B cell (primary cell): ENCODE results near the gene CLDN8. TPM values are rescaled to one million over a fixed set of nuclear protein-coding genes. Genes with fewer than 3 reads are reported as not detected.

Experiments used
- ATAC-seq: fragments of 200-7000 bp; cut with Tn5 transposase; one replicate; pipeline ENCODE4 v1.10.0; 2021; ENCODE audit warnings: low read depth, mild to moderate bottlenecking, moderate number of reproducible peaks, moderate library complexity
- CTCF ChIA-PET: fragments of 350-600 bp; sonication (Branson Sonifier 250); formaldehyde crosslinking; loops from one replicate; lab custom pipeline; 2021; ENCODE audit warnings: antibody characterized with exemption, inconsistent platforms; lab: Charles Lee
- POLR2A ChIA-PET: fragments of 350-600 bp; sonication (Branson Sonifier 250); formaldehyde crosslinking; loops from one replicate; lab custom pipeline; 2021; ENCODE audit warnings: antibody characterized with exemption; lab: Charles Lee
- DNase-seq: peaks from one replicate; pipeline ENCODE4 v3.0.0; 2013
- H2AFZ ChIP-seq: 2 replicates; pipeline ENCODE4 v1.6.1; 2012; ENCODE audit warnings: mild to moderate bottlenecking, low read depth, low read length; ENCODE audit not compliant: insufficient read depth, poor library complexity, severe bottlenecking
- H3K27ac ChIP-seq, 2 donors: 1 replicate in 1 of 2; 2 replicates in 1 of 2; pipeline ENCODE4 v1.5.1; 2012 to 2013; ENCODE audit warnings: low read length in 2 of 2, mild to moderate bottlenecking in 2 of 2, moderate library complexity in 1 of 2
- H3K27me3 ChIP-seq, 4 experiments: fragments of 200-600 bp in 1 of 4; sonication (generic) in 1 of 4; replicated peaks in 1 of 4; 1 replicate in 2 of 4; 2 replicates in 2 of 4; pipeline versions ENCODE4 v1.6.1 to v1.7.0; 2013 to 2016; ENCODE audit warnings: low read length in 3 of 4, mild to moderate bottlenecking in 2 of 4, mixed read lengths in 1 of 4, moderate library complexity in 1 of 4; ENCODE audit not compliant: insufficient read depth in 4 of 4, control insufficient read depth in 3 of 4; ENCODE audit errors: control extremely low read depth in 1 of 4
- H3K36me3 ChIP-seq, 2 experiments: replicated peaks in 1 of 2; 1 replicate in 1 of 2; 2 replicates in 1 of 2; pipeline versions ENCODE4 v1.6.1 to v1.7.1; 2013; ENCODE audit warnings: low read length in 1 of 2; ENCODE audit not compliant: insufficient read depth in 2 of 2, control insufficient read depth in 1 of 2; ENCODE audit errors: control extremely low read depth in 1 of 2, extremely low read depth in 1 of 2
- H3K4me1 ChIP-seq, 2 donors: fragments of 200-600 bp in 1 of 2; sonication (generic) in 1 of 2; 1 replicate in 1 of 2; 2 replicates in 1 of 2; pipeline versions ENCODE4 v1.5.1 to v1.6.1; 2013 to 2017; ENCODE audit warnings: low read length in 2 of 2; ENCODE audit not compliant: control insufficient read depth in 2 of 2, insufficient read depth in 2 of 2
- H3K4me2 ChIP-seq: replicated peaks from 2 replicates; pipeline ENCODE3; 2012; ENCODE audit warnings: mild to moderate bottlenecking, low read depth, low read length; ENCODE audit not compliant: poor library complexity, severe bottlenecking
- H3K4me3 ChIP-seq, 5 experiments: fragments of 200-600 bp in 1 of 5; sonication (generic) in 1 of 5; 1 replicate in 3 of 5; 2 replicates in 2 of 5; pipeline versions ENCODE4 v1.5.1 to v1.7.0; 2011 to 2016; ENCODE audit warnings: low read length in 4 of 5, mild to moderate bottlenecking in 4 of 5, low read depth in 2 of 5, control low read depth in 1 of 5, moderate library complexity in 1 of 5; ENCODE audit not compliant: insufficient read depth in 1 of 5; ENCODE audit errors: control extremely low read depth in 1 of 5, extremely low read depth in 1 of 5
- H3K79me2 ChIP-seq: fragments of 200-600 bp; sonication (generic); one replicate; pipeline ENCODE4 v1.6.0; 2016; ENCODE audit warnings: low read length; ENCODE audit not compliant: control insufficient read depth, insufficient read depth
- H3K9ac ChIP-seq: fragments of 200-600 bp; sonication (generic); 2 replicates; pipeline ENCODE4 v1.6.1; 2017; ENCODE audit warnings: mild to moderate bottlenecking, low read length, moderate library complexity
- H3K9me3 ChIP-seq, 3 donors: one replicate each; pipeline versions ENCODE4 v1.6.1 to v1.7.1; 2013; ENCODE audit warnings: low read length in 2 of 3; ENCODE audit not compliant: control insufficient read depth in 2 of 3, insufficient read depth in 1 of 3; ENCODE audit errors: control extremely low read depth in 1 of 3
- H4K20me1 ChIP-seq: 2 replicates; pipeline ENCODE4 v1.6.0; 2012; ENCODE audit warnings: mild to moderate bottlenecking, low read length; ENCODE audit not compliant: insufficient read depth, control insufficient read depth, poor library complexity, severe bottlenecking
- H3K27ac Mint-ChIP-seq: one replicate; pipeline ENCODE4 v1.8.0; 2021; ENCODE audit warnings: mixed read lengths
- H3K27me3 Mint-ChIP-seq: one replicate; pipeline ENCODE4 v1.8.0; 2021; ENCODE audit warnings: mixed read lengths
- H3K4me1 Mint-ChIP-seq: one replicate; pipeline ENCODE4 v1.8.0; 2021; ENCODE audit warnings: mixed read lengths
- H3K4me3 Mint-ChIP-seq: one replicate; pipeline ENCODE4 v1.8.0; 2021; ENCODE audit warnings: mixed read lengths
- H3K9me3 Mint-ChIP-seq: one replicate; pipeline ENCODE4 v1.8.0; 2022; ENCODE audit warnings: mixed read lengths; ENCODE audit not compliant: insufficient read depth
- CTCF ChIP-seq: fragments of 200-600 bp; IDR thresholded peaks from one replicate; pipeline ENCODE4 v1.8.0; 2022; ENCODE audit warnings: antibody characterized with exemption, mild to moderate bottlenecking
- EZH2 ChIP-seq: IDR thresholded peaks from 2 replicates; pipeline ENCODE4 v1.6.1; 2012; ENCODE audit warnings: borderline replicate concordance, low read depth, mild to moderate bottlenecking, moderate library complexity, low read length; ENCODE audit not compliant: insufficient read depth, poor library complexity, severe bottlenecking
- WGBS: methylation state at CpG from one replicate; pipeline ENCODE4 v1.1.5; 2013; ENCODE audit warnings: missing lambda C conversion rate; ENCODE audit not compliant: insufficient coverage; 5-methylcytosine and 5-hydroxymethylcytosine counted together
- intact Hi-C: fragments of 100-400 bp; cut with micrococcal nuclease; formaldehyde crosslinking; loops from one replicate; pipeline ENCODE4 v1.10.0; 2022
- polyA plus RNA-seq: library from polyadenylated mRNA; depleted of rRNA; stranded (reverse); fragments of >200 nt; gene quantifications from 2 replicates; pipeline ENCODE4 v1.2.3, GENCODE V29; 2012
- total RNA-seq, 2 donors: library from RNA; stranded (reverse); fragments of 120-200 nt in 1 of 2; gene quantifications; 1 replicate in 1 of 2; 2 replicates in 1 of 2; pipeline versions ENCODE4 v1.2.3 to v1.2.4, GENCODE V29; 2013 to 2022

CLDN8 gene
- total and polyA plus RNA-seq, 2 donors (not counting 1 experiment from before 2014, with no cell fraction given) = not detected

- Histone ChIP-seq H3K9me3 (no peaks in the 10 kb centered on the region), H3K27ac (no peak overlapping the region), H3K4me2 (no peak overlapping the region), H4K20me1 (no peaks in the 10 kb centered on the region), H3K4me1 (no peaks in the 10 kb centered on the region), H3K27me3 (no peaks in the 10 kb centered on the region), H3K9ac (no peak overlapping the region), H3K36me3 (no peaks in the 10 kb centered on the region), H3K4me3 (no peak overlapping the region), H3K79me2 (no peaks in the 10 kb centered on the region), H2AFZ (no peak overlapping the region)
- ChIA-PET POLR2A (no interaction called here), CTCF (no interaction called here)
- no peak for TF ChIP-seq CTCF
- Mint-ChIP-seq H3K9me3 (peaks cover 2% of the 10 kb centered on the region), H3K4me1 (no peaks in the 10 kb centered on the region), H3K27me3 (no peaks in the 10 kb centered on the region), H3K4me3 (no peak overlapping the region), H3K27ac (no peak overlapping the region)
- DNase-seq (no peak), ATAC-seq (no peak)
- intact Hi-C loops = no loop called here
- no CpG with 5 or more reads among the region's 1 CpG for WGBS
These were observed 11.2 kb upstream of the CLDN8 start for GRCh38 chr21:30227128-30227527.

- Histone ChIP-seq H3K27me3 (no peaks in the 10 kb centered on the region), H3K27ac (no peak overlapping the region), H3K4me1 (no peaks in the 10 kb centered on the region), H3K9me3 (no peaks in the 10 kb centered on the region), H3K36me3 (no peaks in the 10 kb centered on the region), H2AFZ (no peak overlapping the region), H3K9ac (no peak overlapping the region), H3K79me2 (no peaks in the 10 kb centered on the region), H3K4me3 (no peak overlapping the region), H4K20me1 (no peaks in the 10 kb centered on the region), H3K4me2 (no peak overlapping the region)
- ATAC-seq (no peak), DNase-seq (no peak)
- intact Hi-C loops = no loop called here
- no peak overlapping the region for H3K27ac Mint-ChIP-seq
- no peak overlapping the region for H3K4me3 Mint-ChIP-seq
- 43% methylated on average over 1 of the region's 2 CpGs for WGBS
- TF ChIP-seq EZH2 (no peak), CTCF (no peak)
- no peaks in the 10 kb centered on the region for H3K9me3 Mint-ChIP-seq
- CTCF ChIA-PET = no interaction called here
- POLR2A ChIA-PET = no interaction called here
- H3K4me1 Mint-ChIP-seq = no peaks in the 10 kb centered on the region
- H3K27me3 Mint-ChIP-seq = no peaks in the 10 kb centered on the region
These were observed 7.7 kb upstream of the CLDN8 start for GRCh38 chr21:30223596-30223995.
